Neural progenitor cell (in vitro differentiated cells): ENCODE measurements around the gene BFSP2.

Experiments
- CTCF ChIP-seq: fragments of 200-600 bp; sonication (generic); IDR thresholded peaks from 2 replicates; pipeline ENCODE4 v1.5.1; 2017; ENCODE audit warnings: antibody characterized with exemption, mild to moderate bottlenecking
- EZH2 ChIP-seq: fragments of 200-600 bp; sonication (generic); IDR thresholded peaks from 2 replicates; pipeline ENCODE4 v1.6.1; 2017; ENCODE audit warnings: antibody characterized with exemption, mild to moderate bottlenecking, moderate library complexity

- TF ChIP-seq CTCF, result no peak
- no peak for TF ChIP-seq EZH2
Measured at GRCh38 chr3:133457025-133457424, 57.2 kb downstream of the BFSP2 start.
